GM23338 (cell line): ENCODE measurements around the gene GCN1. TPM values are rescaled to one million over a fixed set of nuclear protein-coding genes. Genes with fewer than 3 reads are reported as not detected.

Experiments
- ATAC-seq: fragments of 200-7000 bp; cut with Tn5 transposase; 3 replicates; pipeline ENCODE4 v1.9.1; 2020
- DNase-seq: peaks from one replicate; pipeline ENCODE4 v3.0.0-alpha.2; 2015; ENCODE audit warnings: low spot score
- H2AFZ ChIP-seq: fragments of 200-600 bp; sonication (generic); 2 replicates; pipeline ENCODE4 v1.8.0; 2016; ENCODE audit warnings: antibody characterized with exemption, mild to moderate bottlenecking, moderate library complexity
- H3F3A ChIP-seq: fragments of 200-600 bp; sonication (generic); replicated peaks from 2 replicates; pipeline ENCODE4 v1.8.0; 2017; ENCODE audit warnings: antibody characterized with exemption, mixed run types, low read depth
- H3K27ac ChIP-seq: fragments of 200-600 bp; sonication (generic); 2 replicates; pipeline ENCODE4 v1.6.1; 2016; ENCODE audit warnings: low read depth
- H3K27me3 ChIP-seq: fragments of 200-600 bp; sonication (generic); 2 replicates; pipeline ENCODE4 v1.8.0; 2016; ENCODE audit warnings: mild to moderate bottlenecking, mixed run types, moderate library complexity; ENCODE audit not compliant: insufficient read depth
- H3K36me3 ChIP-seq: fragments of 200-600 bp; sonication (generic); 2 replicates; pipeline ENCODE4 v1.8.0; 2016; ENCODE audit warnings: mild to moderate bottlenecking; ENCODE audit not compliant: insufficient read depth
- H3K4me1 ChIP-seq: fragments of 200-600 bp; sonication (generic); 2 replicates; pipeline ENCODE4 v1.8.0; 2016; ENCODE audit warnings: mild to moderate bottlenecking, moderate library complexity; ENCODE audit not compliant: insufficient read depth
- H3K4me2 ChIP-seq: fragments of 200-600 bp; sonication (generic); 2 replicates; pipeline ENCODE4 v1.7.1; 2017; ENCODE audit warnings: mixed run types
- H3K4me3 ChIP-seq: fragments of 200-600 bp; sonication (generic); 2 replicates; pipeline ENCODE4 v1.6.1; 2016; ENCODE audit warnings: mixed run types
- H3K79me2 ChIP-seq: fragments of 200-600 bp; sonication (generic); replicated peaks from 2 replicates; pipeline ENCODE4 v1.8.0; 2017; ENCODE audit warnings: mild to moderate bottlenecking; ENCODE audit not compliant: insufficient read depth
- H3K9me2 ChIP-seq: fragments of 200-600 bp; sonication (generic); 2 replicates; pipeline ENCODE4 v1.8.0; 2017; ENCODE audit not compliant: insufficient read depth
- H4K20me1 ChIP-seq: fragments of 200-600 bp; sonication (generic); replicated peaks from 2 replicates; pipeline ENCODE4 v1.8.0; 2017; ENCODE audit warnings: mild to moderate bottlenecking; ENCODE audit not compliant: insufficient read depth
- H3K27ac Mint-ChIP-seq: 2 replicates; pipeline ENCODE4 v1.8.0; 2020; ENCODE audit warnings: inconsistent platforms, mild to moderate bottlenecking, moderate library complexity, mixed read lengths
- H3K27me3 Mint-ChIP-seq: 3 replicates; pipeline ENCODE4 v1.8.0; 2022; ENCODE audit warnings: low read depth, mild to moderate bottlenecking, moderate library complexity, mixed read lengths, inconsistent platforms; ENCODE audit not compliant: insufficient read depth, poor library complexity
- H3K36me3 Mint-ChIP-seq: 3 replicates; pipeline ENCODE4 v1.8.0; 2021; ENCODE audit warnings: low read depth, mild to moderate bottlenecking, inconsistent platforms, moderate library complexity, mixed read lengths
- H3K4me1 Mint-ChIP-seq: 3 replicates; pipeline ENCODE4 v1.8.0; 2020; ENCODE audit warnings: mild to moderate bottlenecking, inconsistent platforms, mixed read lengths
- H3K4me3 Mint-ChIP-seq: 3 replicates; pipeline ENCODE4 v1.8.0; 2021; ENCODE audit warnings: moderate library complexity, mild to moderate bottlenecking, inconsistent platforms, mixed read lengths
- H3K9me3 Mint-ChIP-seq: 3 replicates; pipeline ENCODE4 v1.8.0; 2020; ENCODE audit warnings: moderate library complexity, mild to moderate bottlenecking, inconsistent platforms, mixed read lengths
- CREB1 ChIP-seq: fragments of 250-450 bp; sonication (Bioruptor Pico); IDR thresholded peaks from 2 replicates; pipeline ENCODE4 v1.5.0; 2020; ENCODE audit warnings: low read depth, mild to moderate bottlenecking, moderate library complexity
- EZH2 ChIP-seq: fragments of 200-600 bp; sonication (generic); IDR thresholded peaks from one replicate; pipeline ENCODE4 v1.8.0; 2017; ENCODE audit warnings: antibody characterized with exemption, mild to moderate bottlenecking, low read depth; ENCODE audit not compliant: unreplicated experiment
- JUNB ChIP-seq: IDR thresholded peaks from one replicate; pipeline ENCODE4 v1.6.1; 2016; ENCODE audit warnings: antibody characterized with exemption; ENCODE audit not compliant: unreplicated experiment
- NANOG ChIP-seq: IDR thresholded peaks from 2 replicates; pipeline ENCODE4 v1.6.1; 2016; ENCODE audit warnings: antibody characterized with exemption, borderline replicate concordance
- POLR2AphosphoS5 ChIP-seq: IDR thresholded peaks from 2 replicates; pipeline ENCODE4 v1.6.1; 2016; ENCODE audit warnings: antibody characterized with exemption, low read depth
- STAT1 ChIP-seq: IDR thresholded peaks from one replicate; pipeline ENCODE4 v1.6.1; 2016; ENCODE audit warnings: antibody characterized with exemption; ENCODE audit not compliant: unreplicated experiment
- ZNF114 ChIP-seq: fragments of 250-450 bp; sonication (Bioruptor Pico); IDR thresholded peaks from 2 replicates; pipeline ENCODE4 v1.5.0; 2020; ENCODE audit warnings: mild to moderate bottlenecking, moderate library complexity
- ZNF331 ChIP-seq: fragments of 250-450 bp; sonication (Bioruptor Pico); IDR thresholded peaks from 2 replicates; pipeline ENCODE4 v1.5.0; 2020; ENCODE audit warnings: low read depth, mild to moderate bottlenecking, moderate library complexity
- polyA plus RNA-seq: library from polyadenylated mRNA; unstranded; fragments of >200 nt; fragmentation: Nextera tagmentation; extraction: Ambion mirVana; gene quantifications from 2 replicates; pipeline ENCODE4 v1.2.1, GENCODE V29; 2016
- total RNA-seq: library from RNA; depleted of rRNA; stranded (reverse); fragments of >200 nt; shearing (Covaris generic); gene quantifications from 2 replicates; pipeline ENCODE4 v1.2.3, GENCODE V29; 2014
- TF ChIP-seq, protein P1 (sequence below): fragments of 250-450 bp; sonication (Bioruptor Pico); IDR thresholded peaks from 2 replicates; pipeline ENCODE4 v1.5.0; 2020; ENCODE audit warnings: mild to moderate bottlenecking, moderate library complexity
- TF ChIP-seq, protein P2 (sequence below): IDR thresholded peaks from 2 replicates; pipeline ENCODE4 v1.6.1; 2016; ENCODE audit warnings: antibody characterized with exemption
- TF ChIP-seq, protein P3 (sequence below): IDR thresholded peaks from one replicate; pipeline ENCODE4 v1.6.1; 2018; ENCODE audit warnings: antibody characterized with exemption; ENCODE audit not compliant: unreplicated experiment
- TF ChIP-seq, protein P4 (sequence below), 2 experiments: fragments of 200-600 bp in 1 of 2; sonication (generic) in 1 of 2; conservative IDR thresholded peaks; 2 replicates each; pipeline versions ENCODE4 v1.5.1 to v1.6.1; 2016 to 2017; ENCODE audit warnings: antibody characterized with exemption in 2 of 2, low read depth in 2 of 2, mild to moderate bottlenecking in 2 of 2, moderate library complexity in 1 of 2

Gene GCN1
- total and polyA plus RNA-seq, 2 experiments from 2014 or later, result 18.0 to 177 TPM

DNA sequence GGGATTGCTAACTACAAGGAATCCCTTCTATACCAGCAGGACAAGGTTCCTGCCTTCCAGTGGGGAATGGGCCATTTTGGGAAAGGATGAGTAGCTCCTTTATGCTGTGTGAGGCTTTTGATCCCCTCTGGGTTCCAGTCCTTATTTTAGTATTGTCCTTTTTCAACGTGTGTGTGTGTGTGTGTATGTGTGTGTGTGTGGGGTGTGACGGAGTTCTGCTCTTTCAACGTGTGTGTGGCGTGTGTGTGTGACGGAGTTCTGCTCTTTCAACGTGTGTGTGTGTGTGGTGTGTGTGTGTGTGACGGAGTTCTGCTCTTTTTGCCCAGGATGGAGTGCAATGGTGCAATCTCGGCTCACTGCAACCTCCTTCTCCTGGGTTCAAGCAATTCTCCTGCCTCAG is 105.4 kb downstream of the GCN1 start (continued):
- TF ChIP-seq, protein P1, sequence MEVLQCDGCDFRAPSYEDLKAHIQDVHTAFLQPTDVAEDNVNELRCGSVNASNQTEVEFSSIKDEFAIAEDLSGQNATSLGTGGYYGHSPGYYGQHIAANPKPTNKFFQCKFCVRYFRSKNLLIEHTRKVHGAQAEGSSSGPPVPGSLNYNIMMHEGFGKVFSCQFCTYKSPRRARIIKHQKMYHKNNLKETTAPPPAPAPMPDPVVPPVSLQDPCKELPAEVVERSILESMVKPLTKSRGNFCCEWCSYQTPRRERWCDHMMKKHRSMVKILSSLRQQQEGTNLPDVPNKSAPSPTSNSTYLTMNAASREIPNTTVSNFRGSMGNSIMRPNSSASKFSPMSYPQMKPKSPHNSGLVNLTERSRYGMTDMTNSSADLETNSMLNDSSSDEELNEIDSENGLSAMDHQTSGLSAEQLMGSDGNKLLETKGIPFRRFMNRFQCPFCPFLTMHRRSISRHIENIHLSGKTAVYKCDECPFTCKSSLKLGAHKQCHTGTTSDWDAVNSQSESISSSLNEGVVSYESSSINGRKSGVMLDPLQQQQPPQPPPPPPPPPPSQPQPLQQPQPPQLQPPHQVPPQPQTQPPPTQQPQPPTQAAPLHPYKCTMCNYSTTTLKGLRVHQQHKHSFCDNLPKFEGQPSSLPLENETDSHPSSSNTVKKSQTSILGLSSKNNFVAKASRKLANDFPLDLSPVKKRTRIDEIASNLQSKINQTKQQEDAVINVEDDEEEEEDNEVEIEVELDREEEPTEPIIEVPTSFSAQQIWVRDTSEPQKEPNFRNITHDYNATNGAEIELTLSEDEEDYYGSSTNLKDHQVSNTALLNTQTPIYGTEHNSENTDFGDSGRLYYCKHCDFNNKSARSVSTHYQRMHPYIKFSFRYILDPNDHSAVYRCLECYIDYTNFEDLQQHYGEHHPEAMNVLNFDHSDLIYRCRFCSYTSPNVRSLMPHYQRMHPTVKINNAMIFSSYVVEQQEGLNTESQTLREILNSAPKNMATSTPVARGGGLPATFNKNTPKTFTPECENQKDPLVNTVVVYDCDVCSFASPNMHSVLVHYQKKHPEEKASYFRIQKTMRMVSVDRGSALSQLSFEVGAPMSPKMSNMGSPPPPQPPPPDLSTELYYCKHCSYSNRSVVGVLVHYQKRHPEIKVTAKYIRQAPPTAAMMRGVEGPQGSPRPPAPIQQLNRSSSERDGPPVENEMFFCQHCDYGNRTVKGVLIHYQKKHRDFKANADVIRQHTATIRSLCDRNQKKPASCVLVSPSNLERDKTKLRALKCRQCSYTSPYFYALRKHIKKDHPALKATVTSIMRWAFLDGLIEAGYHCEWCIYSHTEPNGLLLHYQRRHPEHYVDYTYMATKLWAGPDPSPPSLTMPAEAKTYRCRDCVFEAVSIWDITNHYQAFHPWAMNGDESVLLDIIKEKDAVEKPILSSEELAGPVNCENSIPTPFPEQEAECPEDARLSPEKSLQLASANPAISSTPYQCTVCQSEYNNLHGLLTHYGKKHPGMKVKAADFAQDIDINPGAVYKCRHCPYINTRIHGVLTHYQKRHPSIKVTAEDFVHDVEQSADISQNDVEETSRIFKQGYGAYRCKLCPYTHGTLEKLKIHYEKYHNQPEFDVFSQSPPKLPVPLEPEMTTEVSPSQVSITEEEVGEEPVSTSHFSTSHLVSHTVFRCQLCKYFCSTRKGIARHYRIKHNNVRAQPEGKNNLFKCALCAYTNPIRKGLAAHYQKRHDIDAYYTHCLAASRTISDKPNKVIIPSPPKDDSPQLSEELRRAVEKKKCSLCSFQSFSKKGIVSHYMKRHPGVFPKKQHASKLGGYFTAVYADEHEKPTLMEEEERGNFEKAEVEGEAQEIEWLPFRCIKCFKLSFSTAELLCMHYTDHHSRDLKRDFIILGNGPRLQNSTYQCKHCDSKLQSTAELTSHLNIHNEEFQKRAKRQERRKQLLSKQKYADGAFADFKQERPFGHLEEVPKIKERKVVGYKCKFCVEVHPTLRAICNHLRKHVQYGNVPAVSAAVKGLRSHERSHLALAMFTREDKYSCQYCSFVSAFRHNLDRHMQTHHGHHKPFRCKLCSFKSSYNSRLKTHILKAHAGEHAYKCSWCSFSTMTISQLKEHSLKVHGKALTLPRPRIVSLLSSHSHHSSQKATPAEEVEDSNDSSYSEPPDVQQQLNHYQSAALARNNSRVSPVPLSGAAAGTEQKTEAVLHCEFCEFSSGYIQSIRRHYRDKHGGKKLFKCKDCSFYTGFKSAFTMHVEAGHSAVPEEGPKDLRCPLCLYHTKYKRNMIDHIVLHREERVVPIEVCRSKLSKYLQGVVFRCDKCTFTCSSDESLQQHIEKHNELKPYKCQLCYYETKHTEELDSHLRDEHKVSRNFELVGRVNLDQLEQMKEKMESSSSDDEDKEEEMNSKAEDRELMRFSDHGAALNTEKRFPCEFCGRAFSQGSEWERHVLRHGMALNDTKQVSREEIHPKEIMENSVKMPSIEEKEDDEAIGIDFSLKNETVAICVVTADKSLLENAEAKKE (CRISPR knock-in tag), result no peak
- TF ChIP-seq, protein P2, sequence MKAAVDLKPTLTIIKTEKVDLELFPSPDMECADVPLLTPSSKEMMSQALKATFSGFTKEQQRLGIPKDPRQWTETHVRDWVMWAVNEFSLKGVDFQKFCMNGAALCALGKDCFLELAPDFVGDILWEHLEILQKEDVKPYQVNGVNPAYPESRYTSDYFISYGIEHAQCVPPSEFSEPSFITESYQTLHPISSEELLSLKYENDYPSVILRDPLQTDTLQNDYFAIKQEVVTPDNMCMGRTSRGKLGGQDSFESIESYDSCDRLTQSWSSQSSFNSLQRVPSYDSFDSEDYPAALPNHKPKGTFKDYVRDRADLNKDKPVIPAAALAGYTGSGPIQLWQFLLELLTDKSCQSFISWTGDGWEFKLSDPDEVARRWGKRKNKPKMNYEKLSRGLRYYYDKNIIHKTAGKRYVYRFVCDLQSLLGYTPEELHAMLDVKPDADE, result no peak
- TF ChIP-seq EZH2, result no peak
- no peak for TF ChIP-seq ZNF114
- no peak for TF ChIP-seq STAT1
- TF ChIP-seq NANOG, result no peak
- TF ChIP-seq JUNB, result no peak
- TF ChIP-seq ZNF331 (CRISPR knock-in tag), result no peak

DNA sequence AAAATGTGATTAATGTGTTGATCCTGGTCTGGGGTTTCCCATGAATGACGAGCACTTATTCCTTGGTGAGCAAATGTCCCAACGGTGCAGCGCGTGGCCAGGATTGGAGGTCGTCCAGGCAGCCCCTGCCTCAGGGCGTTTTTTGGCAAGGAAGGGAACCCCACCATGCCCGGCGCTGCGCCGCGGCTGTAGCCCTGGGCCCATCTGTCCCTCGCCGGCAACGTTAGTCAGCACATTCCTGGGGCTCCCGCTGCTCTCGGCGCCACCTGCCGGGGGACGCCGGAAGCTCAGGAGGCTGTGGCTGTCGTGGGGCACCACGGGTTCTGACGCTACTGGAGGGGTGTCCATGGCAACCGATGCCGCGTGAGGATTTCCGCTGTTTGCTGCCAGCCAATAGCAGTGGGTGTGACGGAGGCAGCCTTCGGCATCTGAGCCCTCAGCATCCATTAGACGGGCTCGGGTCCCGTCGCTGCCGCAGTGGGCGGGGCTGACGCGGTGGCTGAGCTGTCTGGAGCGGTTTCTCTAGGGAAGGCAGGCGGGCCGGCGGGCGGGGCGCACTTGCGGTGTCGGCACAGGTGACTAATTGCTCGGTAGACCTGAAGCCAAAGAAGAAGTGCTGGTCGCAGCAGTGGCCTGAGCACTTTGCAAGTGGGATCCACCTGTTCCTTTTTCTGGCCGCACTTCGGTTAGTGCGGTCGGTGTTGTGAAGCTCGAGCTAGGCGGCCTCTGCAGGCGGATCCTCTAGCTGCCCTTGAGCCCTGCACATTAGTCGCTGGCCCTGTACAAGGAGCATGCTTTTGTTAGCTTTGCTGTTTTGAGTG is 107.5 kb downstream of the GCN1 start:
- H3K27me3 ChIP-seq, result no peaks in the 10 kb centered on the region
- peak overlapping the region; percentile 76 for H3K4me2 ChIP-seq
- Mint-ChIP-seq H3K4me1 (peaks cover 52% of the 10 kb centered on the region), H3K36me3 (peaks cover 32% of the 10 kb centered on the region), H3K27ac (peak overlapping the region; percentile 100), H3K4me3 (peak overlapping the region; percentile 70), H3K9me3 (no peaks in the 10 kb centered on the region; the same call in 2 of the 3 replicates), H3K27me3 (peaks cover 16% of the 10 kb centered on the region)
- no peaks in the 10 kb centered on the region for H3K79me2 ChIP-seq
- peak; percentile 100 for DNase-seq
- peaks cover 22% of the 10 kb centered on the region for H3F3A ChIP-seq
- peak; percentile 92 for ATAC-seq
- no peak overlapping the region for H2AFZ ChIP-seq
- peak overlapping the region; percentile 48 for H3K4me3 ChIP-seq
- H3K36me3 ChIP-seq, result no peaks in the 10 kb centered on the region
- no peaks in the 10 kb centered on the region for H4K20me1 ChIP-seq
- H3K4me1 ChIP-seq, result peaks cover 22% of the 10 kb centered on the region
- H3K9me2 ChIP-seq, result no peaks in the 10 kb centered on the region
- peak overlapping the region; percentile 89 for H3K27ac ChIP-seq
- peak; percentile 88 for TF ChIP-seq CREB1 (CRISPR knock-in tag)
- TF ChIP-seq, protein P3, sequence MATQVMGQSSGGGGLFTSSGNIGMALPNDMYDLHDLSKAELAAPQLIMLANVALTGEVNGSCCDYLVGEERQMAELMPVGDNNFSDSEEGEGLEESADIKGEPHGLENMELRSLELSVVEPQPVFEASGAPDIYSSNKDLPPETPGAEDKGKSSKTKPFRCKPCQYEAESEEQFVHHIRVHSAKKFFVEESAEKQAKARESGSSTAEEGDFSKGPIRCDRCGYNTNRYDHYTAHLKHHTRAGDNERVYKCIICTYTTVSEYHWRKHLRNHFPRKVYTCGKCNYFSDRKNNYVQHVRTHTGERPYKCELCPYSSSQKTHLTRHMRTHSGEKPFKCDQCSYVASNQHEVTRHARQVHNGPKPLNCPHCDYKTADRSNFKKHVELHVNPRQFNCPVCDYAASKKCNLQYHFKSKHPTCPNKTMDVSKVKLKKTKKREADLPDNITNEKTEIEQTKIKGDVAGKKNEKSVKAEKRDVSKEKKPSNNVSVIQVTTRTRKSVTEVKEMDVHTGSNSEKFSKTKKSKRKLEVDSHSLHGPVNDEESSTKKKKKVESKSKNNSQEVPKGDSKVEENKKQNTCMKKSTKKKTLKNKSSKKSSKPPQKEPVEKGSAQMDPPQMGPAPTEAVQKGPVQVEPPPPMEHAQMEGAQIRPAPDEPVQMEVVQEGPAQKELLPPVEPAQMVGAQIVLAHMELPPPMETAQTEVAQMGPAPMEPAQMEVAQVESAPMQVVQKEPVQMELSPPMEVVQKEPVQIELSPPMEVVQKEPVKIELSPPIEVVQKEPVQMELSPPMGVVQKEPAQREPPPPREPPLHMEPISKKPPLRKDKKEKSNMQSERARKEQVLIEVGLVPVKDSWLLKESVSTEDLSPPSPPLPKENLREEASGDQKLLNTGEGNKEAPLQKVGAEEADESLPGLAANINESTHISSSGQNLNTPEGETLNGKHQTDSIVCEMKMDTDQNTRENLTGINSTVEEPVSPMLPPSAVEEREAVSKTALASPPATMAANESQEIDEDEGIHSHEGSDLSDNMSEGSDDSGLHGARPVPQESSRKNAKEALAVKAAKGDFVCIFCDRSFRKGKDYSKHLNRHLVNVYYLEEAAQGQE, result no peak
- peak; percentile 77 for TF ChIP-seq POLR2AphosphoS5
- TF ChIP-seq JUNB, result no peak
- TF ChIP-seq ZNF114, result no peak
- TF ChIP-seq, protein P4, sequence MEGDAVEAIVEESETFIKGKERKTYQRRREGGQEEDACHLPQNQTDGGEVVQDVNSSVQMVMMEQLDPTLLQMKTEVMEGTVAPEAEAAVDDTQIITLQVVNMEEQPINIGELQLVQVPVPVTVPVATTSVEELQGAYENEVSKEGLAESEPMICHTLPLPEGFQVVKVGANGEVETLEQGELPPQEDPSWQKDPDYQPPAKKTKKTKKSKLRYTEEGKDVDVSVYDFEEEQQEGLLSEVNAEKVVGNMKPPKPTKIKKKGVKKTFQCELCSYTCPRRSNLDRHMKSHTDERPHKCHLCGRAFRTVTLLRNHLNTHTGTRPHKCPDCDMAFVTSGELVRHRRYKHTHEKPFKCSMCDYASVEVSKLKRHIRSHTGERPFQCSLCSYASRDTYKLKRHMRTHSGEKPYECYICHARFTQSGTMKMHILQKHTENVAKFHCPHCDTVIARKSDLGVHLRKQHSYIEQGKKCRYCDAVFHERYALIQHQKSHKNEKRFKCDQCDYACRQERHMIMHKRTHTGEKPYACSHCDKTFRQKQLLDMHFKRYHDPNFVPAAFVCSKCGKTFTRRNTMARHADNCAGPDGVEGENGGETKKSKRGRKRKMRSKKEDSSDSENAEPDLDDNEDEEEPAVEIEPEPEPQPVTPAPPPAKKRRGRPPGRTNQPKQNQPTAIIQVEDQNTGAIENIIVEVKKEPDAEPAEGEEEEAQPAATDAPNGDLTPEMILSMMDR (conservative IDR thresholded peaks at IDR 0.05; ENCODE audit: low read depth in 2 of 2), result peak; percentile 83 to 95
